DND-41 (cell line): ENCODE results near the gene CRYBA2.

Experiments
- ATAC-seq: fragments of 200-7000 bp; cut with Tn5 transposase; 3 replicates; pipeline ENCODE4 v1.9.1; 2021; ENCODE audit warnings: low read depth; ENCODE audit not compliant: insufficient read depth
- DNase-seq: peaks from one replicate; pipeline ENCODE4 v3.0.0-alpha.2; 2020
- H2AFZ ChIP-seq: 2 replicates; pipeline ENCODE4 v1.6.0; 2012; ENCODE audit warnings: low read depth, low read length
- H3K27ac ChIP-seq: 2 replicates; pipeline ENCODE4 v1.5.1; 2012; ENCODE audit warnings: low read length, inconsistent platforms
- H3K27me3 ChIP-seq: fragments of 200-600 bp; sonication (generic); 2 replicates; pipeline ENCODE4 v1.6.0; 2012; ENCODE audit warnings: low read length, mild to moderate bottlenecking, inconsistent platforms; ENCODE audit not compliant: insufficient read depth, poor library complexity
- H3K36me3 ChIP-seq: 2 replicates; pipeline ENCODE4 v1.5.1; 2012; ENCODE audit warnings: low read length, inconsistent platforms; ENCODE audit not compliant: insufficient read depth
- H3K4me1 ChIP-seq: 2 replicates; pipeline ENCODE4 v1.5.1; 2012; ENCODE audit warnings: mild to moderate bottlenecking, low read length; ENCODE audit not compliant: insufficient read depth
- H3K4me2 ChIP-seq: 2 replicates; pipeline ENCODE4 v1.6.0; 2012; ENCODE audit warnings: mild to moderate bottlenecking, moderate library complexity, low read length, inconsistent platforms; ENCODE audit not compliant: insufficient read depth
- H3K4me3 ChIP-seq, 2 experiments: fragments of 200-600 bp in 1 of 2; shearing (Covaris generic) in 1 of 2; 2 replicates each; pipeline ENCODE4 v1.5.1; 2012 to 2016; ENCODE audit warnings: inconsistent platforms in 2 of 2, low read length in 2 of 2, mild to moderate bottlenecking in 2 of 2, low read depth in 1 of 2, moderate library complexity in 1 of 2
- H3K79me2 ChIP-seq: 2 replicates; pipeline ENCODE4 v1.6.0; 2012; ENCODE audit warnings: low read length, inconsistent platforms; ENCODE audit not compliant: insufficient read depth
- H3K9ac ChIP-seq: 2 replicates; pipeline ENCODE4 v1.6.0; 2012; ENCODE audit warnings: low read depth, mild to moderate bottlenecking, inconsistent platforms, low read length, moderate library complexity
- H3K9me3 ChIP-seq: 2 replicates; pipeline ENCODE4 v1.5.1; 2012; ENCODE audit warnings: low read length, moderate library complexity, mild to moderate bottlenecking, inconsistent platforms; ENCODE audit not compliant: insufficient read depth, severe bottlenecking
- H4K20me1 ChIP-seq: 2 replicates; pipeline ENCODE4 v1.6.0; 2012; ENCODE audit warnings: low read length; ENCODE audit not compliant: insufficient read depth
- EZH2 ChIP-seq: IDR thresholded peaks from 3 replicates; pipeline ENCODE4 v1.6.1; 2012; ENCODE audit warnings: borderline replicate concordance, low read depth, mild to moderate bottlenecking, moderate library complexity, low read length, inconsistent platforms; ENCODE audit not compliant: severe bottlenecking
- TF ChIP-seq, protein P1 (sequence below): IDR thresholded peaks from 2 replicates; pipeline ENCODE4 v1.5.1; 2012; ENCODE audit warnings: borderline replicate concordance, low read length, moderate library complexity, mild to moderate bottlenecking; ENCODE audit not compliant: poor library complexity, severe bottlenecking; ENCODE audit errors: extremely low read depth

The CRYBA2 gene

DNA sequence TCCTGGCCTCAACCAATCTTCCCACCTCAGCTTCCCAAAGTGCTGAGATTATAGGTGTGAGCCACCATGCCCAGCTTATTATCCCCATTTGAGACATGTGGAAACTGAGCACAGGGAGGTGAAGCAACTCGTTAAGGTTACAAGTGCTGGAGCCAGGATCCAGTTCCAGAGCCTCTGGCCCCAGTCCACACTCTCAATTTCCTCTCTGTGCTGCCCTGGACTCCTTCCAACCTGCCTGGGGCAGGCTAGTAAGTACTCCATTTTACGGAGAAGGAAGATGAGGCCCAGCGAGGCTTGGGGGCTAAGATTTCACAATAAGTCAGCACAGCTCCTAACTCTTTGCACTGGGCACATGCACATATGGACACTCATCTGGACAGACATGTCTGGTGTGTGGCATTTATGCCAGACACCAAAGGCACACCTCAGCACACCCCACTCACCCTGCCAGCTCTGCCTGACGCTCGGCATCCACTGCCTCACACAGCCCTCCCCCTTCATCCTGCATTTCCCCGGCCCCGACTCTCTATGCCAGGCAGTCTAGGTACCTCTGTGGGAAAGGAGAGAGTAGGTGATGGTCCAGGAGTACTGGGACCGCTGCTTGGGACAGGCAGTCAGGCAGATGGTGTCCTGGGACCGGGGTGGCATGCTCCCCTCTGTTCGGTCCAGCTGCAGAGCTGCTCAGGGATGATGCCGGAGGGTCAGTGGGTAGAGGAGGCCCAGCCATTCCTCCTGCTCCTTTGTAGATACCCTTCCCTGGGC, 27.6 kb upstream of the CRYBA2 start:
- Histone ChIP-seq H3K4me2 (no peak overlapping the region), H4K20me1 (no peaks in the 10 kb centered on the region), H3K27ac (no peak overlapping the region), H3K4me3 (no peak overlapping the region), H3K9me3 (no peaks in the 10 kb centered on the region), H3K4me1 (no peaks in the 10 kb centered on the region), H2AFZ (no peak overlapping the region), H3K9ac (no peak overlapping the region), H3K27me3 (peaks cover 5% of the 10 kb centered on the region), H3K36me3 (no peaks in the 10 kb centered on the region), H3K79me2 (no peaks in the 10 kb centered on the region)
- TF ChIP-seq EZH2 = no peak
- TF ChIP-seq, protein P1, sequence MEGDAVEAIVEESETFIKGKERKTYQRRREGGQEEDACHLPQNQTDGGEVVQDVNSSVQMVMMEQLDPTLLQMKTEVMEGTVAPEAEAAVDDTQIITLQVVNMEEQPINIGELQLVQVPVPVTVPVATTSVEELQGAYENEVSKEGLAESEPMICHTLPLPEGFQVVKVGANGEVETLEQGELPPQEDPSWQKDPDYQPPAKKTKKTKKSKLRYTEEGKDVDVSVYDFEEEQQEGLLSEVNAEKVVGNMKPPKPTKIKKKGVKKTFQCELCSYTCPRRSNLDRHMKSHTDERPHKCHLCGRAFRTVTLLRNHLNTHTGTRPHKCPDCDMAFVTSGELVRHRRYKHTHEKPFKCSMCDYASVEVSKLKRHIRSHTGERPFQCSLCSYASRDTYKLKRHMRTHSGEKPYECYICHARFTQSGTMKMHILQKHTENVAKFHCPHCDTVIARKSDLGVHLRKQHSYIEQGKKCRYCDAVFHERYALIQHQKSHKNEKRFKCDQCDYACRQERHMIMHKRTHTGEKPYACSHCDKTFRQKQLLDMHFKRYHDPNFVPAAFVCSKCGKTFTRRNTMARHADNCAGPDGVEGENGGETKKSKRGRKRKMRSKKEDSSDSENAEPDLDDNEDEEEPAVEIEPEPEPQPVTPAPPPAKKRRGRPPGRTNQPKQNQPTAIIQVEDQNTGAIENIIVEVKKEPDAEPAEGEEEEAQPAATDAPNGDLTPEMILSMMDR = no peak
- DNase-seq = no peak
- no peak for ATAC-seq

DNA sequence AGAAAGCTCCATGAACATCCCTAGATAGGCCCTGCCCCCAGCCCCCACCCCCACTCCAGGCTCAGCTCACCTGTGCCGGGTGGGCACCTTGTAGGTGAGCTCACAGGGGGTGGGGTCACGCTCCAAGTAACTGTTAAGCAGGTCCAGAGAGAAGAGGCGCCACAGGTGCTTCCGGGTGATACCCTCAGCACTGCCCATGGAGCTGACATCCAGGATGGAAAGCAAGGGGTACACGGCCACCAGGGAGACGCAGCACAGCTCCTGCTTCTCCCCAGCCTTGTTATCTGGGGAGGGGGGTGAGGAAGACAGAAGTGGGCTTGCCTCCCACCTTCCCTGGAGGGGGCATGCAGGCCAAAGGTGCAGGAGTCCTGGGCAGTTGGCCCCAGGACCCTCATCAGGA, 26.2 kb upstream of the CRYBA2 start:
- Histone ChIP-seq H3K27ac (no peak overlapping the region), H3K4me3 (no peak overlapping the region), H3K9me3 (no peaks in the 10 kb centered on the region), H3K4me2 (no peak overlapping the region), H3K27me3 (no peaks in the 10 kb centered on the region), H3K79me2 (no peaks in the 10 kb centered on the region), H2AFZ (no peak overlapping the region), H3K36me3 (no peaks in the 10 kb centered on the region), H3K9ac (no peak overlapping the region), H4K20me1 (no peaks in the 10 kb centered on the region), H3K4me1 (no peaks in the 10 kb centered on the region)
- DNase-seq (no peak), ATAC-seq (no peak)
- TF ChIP-seq, protein P1 = no peak
- no peak for TF ChIP-seq EZH2

DNA sequence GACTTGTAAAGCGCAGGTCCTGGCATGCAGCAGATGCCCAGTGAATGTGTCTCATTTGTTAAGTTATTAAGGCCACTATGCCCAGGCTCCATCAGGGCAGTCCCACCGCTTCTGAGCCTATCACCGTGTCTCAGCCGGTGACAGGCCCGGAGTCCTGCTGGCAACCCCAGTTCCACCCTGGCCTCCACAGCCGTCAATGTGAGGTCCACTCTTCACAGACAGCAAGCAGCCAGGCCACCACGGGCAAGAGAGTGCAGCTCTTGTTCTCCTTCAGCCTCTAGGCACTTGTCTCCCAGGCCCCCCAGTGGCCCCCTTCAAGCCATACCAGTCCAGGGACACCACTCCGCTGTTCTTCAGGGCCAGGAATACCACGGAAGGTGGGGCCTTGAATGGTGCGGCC, 25.5 kb upstream of the CRYBA2 start:
- H3K9ac ChIP-seq = no peak overlapping the region
- H3K4me1 ChIP-seq = no peaks in the 10 kb centered on the region
- H3K36me3 ChIP-seq = no peaks in the 10 kb centered on the region
- H3K4me2 ChIP-seq = no peak overlapping the region
- H3K27ac ChIP-seq = no peak overlapping the region
- H3K4me3 ChIP-seq = no peak overlapping the region
- ATAC-seq (no peak), DNase-seq (no peak)
- H3K27me3 ChIP-seq = no peaks in the 10 kb centered on the region
- no peaks in the 10 kb centered on the region for H4K20me1 ChIP-seq
- no peak overlapping the region for H2AFZ ChIP-seq
- H3K79me2 ChIP-seq = no peaks in the 10 kb centered on the region
- TF ChIP-seq, protein P1 = no peak
- no peak for TF ChIP-seq EZH2
- H3K9me3 ChIP-seq = no peaks in the 10 kb centered on the region
